SKM-1 (cell line): ENCODE measurements around the gene SPR.

ENCODE experiments used
- DNase-seq: peaks from one replicate; lab custom pipeline; 2025; ENCODE audit not compliant: unreplicated experiment; lab: John Stamatoyannopoulos, UW

SPR gene

DNA sequence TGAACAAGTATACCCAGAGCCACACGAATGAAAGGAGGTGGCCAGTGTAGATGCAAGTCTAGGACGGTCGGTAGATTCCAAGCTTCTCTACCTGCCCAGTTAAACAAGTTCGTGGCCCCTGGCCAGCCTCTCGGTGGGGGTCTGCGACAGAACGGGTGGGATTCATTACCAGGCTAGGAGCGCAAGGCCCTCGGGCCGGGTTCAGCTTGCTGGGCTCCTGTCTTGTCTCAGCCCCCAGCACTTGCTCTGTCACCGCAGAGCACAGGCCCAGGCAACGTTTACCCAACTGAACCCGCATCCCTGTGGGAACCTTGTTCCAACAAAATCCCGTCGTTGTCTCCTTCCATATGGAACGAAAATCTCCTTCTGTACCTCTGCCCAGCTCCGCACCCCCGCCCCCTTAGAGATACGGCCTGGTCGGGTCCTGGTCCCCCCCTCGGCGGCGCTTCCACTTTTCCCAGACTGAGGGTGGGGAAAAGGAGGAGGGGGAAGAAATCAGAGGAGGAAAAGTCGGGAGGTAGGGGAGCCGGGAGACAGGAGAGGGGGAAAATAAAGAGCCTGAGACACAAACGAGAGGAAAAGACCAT is 28.2 kb downstream of the SPR start:
- no peak for DNase-seq

GRCh38 chr2:72915907-72916742 is 28.9 kb downstream of the SPR start:
- no peak for DNase-seq

DNA sequence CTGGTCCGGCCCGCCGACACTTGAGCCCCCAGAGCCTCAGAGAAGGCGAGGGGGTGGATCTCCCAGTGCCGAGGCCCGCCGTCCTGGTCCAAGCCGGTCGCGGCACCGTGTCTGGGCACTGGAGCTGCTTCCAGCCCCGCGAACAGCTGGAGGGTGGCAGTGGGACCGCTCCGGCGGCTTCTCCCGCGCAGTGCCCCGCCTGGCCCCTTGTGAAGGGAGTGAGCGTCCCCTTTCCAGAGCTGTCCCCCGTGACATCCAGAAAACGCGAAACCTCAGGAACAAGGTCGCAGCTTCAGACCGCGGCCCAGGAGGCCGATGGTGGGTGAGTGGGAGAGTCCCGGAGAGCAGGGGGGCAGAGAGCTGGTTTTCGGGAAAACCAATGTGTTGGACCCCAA is 29.5 kb downstream of the SPR start:
- DNase-seq: no peak

DNA sequence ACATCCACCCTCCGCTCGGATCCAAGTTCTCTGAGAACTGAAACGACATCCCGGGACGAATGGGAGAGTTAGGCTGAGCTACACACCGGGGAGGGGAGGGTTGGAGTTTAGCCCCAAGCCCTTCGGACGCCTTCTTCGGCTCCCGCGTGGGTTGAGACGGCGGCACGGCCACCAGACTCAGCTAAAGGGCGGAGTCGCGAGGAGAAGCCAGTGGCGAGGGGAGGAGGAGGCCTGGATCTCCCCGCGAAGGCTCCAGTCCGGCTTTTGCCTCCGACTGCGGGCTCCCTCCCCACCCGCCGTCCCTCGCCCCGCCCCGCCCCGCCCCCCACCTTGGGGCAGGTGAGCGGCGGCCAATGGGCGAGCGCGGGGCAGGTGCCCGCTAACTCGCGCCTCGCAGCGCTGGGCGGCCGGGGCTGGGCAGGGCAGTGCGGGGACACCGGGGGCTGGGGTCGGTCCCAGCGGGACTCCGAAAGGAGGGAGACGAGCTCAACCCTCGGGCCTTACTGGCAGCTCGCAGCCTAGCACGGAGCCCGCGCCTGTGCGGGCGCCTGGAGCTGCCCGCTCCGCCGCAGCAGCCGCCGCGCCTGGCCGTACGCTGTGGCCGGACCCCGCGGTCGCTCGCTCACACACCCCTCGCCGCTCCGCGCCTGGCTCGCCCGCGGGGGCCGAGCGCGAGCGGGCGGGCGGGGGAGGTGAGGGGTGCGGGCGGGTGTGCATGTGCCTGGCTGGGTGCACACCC is 30.1 kb downstream of the SPR start, which contains the start of gene EMX1:
TSS of gene EMX1 (plus strand) at position 382 of the 739 bp plus-strand sequence. CDS start at position 716, 334 bp downstream.
- DNase-seq: no peak

DNA sequence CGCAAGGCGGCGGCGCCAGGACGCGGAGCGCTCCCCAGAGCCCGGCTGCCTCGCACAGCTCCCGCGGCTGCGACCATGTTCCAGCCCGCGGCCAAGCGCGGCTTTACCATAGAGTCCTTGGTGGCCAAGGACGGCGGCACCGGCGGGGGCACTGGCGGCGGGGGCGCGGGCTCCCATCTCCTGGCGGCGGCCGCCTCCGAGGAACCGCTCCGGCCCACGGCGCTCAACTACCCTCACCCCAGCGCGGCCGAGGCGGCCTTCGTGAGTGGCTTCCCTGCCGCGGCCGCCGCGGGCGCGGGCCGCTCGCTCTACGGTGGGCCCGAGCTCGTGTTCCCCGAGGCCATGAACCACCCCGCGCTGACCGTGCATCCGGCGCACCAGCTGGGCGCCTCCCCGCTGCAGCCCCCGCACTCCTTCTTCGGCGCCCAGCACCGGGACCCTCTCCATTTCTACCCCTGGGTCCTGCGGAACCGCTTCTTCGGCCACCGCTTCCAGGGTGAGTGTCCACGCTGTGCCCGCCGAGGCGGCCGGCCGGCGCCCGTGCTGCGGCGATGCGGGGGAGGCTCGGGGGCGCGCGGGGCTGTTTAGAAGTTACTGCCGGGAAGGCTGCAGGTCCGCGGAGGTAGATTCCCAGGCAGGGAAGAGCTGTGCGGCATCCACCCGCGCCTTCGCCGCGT is 30.8 kb downstream of the SPR start:
- DNase-seq: no peak

GRCh38 chr2:72919414-72920317 is 32.5 kb downstream of the SPR start:
- no peak for DNase-seq

- DNase-seq: no peak
Observed at GRCh38 chr2:72920318-72921087, 33.3 kb downstream of the SPR start.

- no peak for DNase-seq
Observed at GRCh38 chr2:72921088-72921851, 34.1 kb downstream of the SPR start.

GRCh38 chr2:72921853-72922252 is 34.6 kb downstream of the SPR start:
- no peak for DNase-seq

- no peak for DNase-seq
Observed at GRCh38 chr2:72923833-72924352, 36.7 kb downstream of the SPR start.

DNA sequence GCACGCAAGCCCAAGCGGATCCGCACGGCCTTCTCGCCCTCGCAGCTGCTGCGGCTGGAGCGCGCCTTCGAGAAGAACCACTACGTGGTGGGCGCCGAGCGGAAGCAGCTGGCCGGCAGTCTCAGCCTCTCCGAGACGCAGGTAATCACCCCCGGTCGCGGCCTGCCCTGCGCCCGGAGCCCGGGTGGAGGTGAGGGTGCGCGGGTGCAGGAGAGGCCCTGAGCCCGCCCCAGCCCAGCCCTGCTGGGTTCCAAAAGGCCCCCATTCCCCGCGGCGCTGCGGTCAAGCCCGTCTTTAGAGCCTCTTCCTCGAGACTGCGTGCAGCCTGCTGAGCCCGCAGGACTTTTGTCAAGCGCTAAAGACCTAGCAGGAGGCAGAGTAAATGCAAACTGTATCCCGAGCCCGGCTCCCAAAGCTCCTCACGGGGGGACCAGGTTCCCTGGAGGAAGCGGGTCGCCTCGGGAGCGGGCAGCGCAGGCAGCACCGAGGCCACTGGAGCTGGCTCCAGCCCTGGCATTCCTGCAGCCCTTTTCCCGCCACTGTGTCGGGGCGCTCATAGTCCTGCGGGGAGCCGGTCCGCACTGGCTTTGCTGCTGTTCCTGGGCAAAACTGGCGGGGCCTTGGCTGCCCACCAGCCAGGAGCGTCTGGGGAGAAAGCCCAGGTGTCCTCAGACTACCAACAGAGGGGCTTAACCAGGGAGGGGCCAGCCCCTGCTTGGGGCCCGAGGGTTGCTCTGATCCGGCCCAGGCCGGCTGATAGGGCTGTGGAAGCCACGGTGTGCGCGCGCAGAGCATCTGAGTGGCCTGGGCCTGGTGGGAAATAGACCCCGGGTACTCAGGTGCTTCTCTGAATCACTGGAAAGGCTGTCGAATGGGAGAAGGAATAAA is 37.4 kb downstream of the SPR start:
- no peak for DNase-seq

- DNase-seq: no peak
Observed at GRCh38 chr2:72925328-72925943, 38.2 kb downstream of the SPR start.

DNA sequence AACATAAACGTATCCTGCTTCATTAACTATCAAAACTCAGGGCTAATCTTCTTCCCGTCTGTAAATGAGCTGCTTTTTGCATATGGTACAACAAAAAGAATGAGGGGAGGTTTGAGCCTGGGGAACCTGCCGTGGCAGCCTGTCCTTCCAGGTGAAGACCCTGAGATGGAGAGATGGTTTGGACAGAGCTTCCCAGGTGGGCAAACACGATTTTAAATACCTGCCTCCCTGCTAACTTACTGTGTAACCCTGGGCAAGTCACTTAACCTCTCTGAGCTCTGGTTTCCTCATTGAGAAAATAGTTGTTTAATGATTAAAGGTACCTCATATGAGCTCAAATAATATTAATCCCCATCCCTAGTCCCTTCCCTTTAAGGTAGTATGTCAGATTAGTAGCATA is 39.2 kb downstream of the SPR start:
- no peak for DNase-seq

DNA sequence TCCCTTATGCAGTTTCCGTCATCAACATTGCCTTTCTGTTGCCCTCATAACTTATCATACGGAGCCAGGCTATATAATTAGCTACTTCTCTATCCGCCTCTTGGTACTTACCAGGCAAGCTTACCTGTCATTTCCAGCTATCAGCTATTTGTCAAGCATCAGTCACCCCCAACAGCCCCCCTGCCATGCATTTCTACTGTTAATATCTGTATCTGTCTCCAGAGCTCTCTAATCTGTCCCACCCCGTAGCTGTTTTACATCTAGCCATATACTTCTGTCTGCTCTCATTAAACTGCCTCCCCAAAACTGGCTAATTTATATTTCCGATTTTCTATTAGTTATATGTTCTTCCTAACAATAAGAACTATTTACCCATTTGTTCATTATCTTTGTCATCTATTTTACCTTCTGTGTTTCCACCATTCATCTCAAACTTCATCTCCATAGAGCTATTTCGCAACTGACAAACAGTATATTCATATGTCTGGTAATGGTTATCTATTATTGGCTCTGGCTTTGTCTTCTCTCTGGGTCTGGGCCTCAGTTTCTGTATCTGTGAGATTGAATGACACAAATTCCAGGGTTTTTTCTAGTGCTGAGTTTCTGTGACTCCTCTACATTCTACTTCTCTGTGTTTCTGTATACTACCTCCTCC is 39.7 kb downstream of the SPR start:
- no peak for DNase-seq

- DNase-seq: no peak
Observed at GRCh38 chr2:72927619-72928550, 40.7 kb downstream of the SPR start.

- no peak for DNase-seq
Observed at GRCh38 chr2:72929010-72929409, 41.8 kb downstream of the SPR start.
